OCI-LY1 (cell line): ENCODE measurements around the gene SLC32A1.

ENCODE experiments used
- H2AFZ ChIP-seq: fragments of 200-600 bp; sonication (generic), shearing (Covaris generic); 2 replicates; pipeline ENCODE4 v1.6.0; 2014; ENCODE audit warnings: antibody characterized with exemption, mild to moderate bottlenecking, low read length
- H3F3A ChIP-seq: fragments of 200-600 bp; sonication (generic), shearing (Covaris generic); 2 replicates; pipeline ENCODE4 v1.6.0; 2014; ENCODE audit warnings: mild to moderate bottlenecking, antibody characterized with exemption, low read length, moderate library complexity; ENCODE audit not compliant: insufficient read depth
- H3K27ac ChIP-seq: fragments of 200-600 bp; sonication (generic); 2 replicates; pipeline ENCODE4 v1.5.1; 2014; ENCODE audit warnings: low read length, mixed run types, mild to moderate bottlenecking, low read depth; ENCODE audit not compliant: poor library complexity, severe bottlenecking
- H3K27me3 ChIP-seq: fragments of 200-600 bp; sonication (generic); 2 replicates; pipeline ENCODE4 v1.6.0; 2014; ENCODE audit warnings: antibody characterized with exemption, mild to moderate bottlenecking, low read length, moderate library complexity; ENCODE audit not compliant: insufficient read depth
- H3K36me3 ChIP-seq: fragments of 200-600 bp; sonication (generic); 2 replicates; pipeline ENCODE4 v1.6.1; 2014; ENCODE audit warnings: mild to moderate bottlenecking, antibody characterized with exemption, low read length, moderate library complexity, mixed read lengths; ENCODE audit not compliant: insufficient read depth
- H3K4me1 ChIP-seq: fragments of 200-600 bp; sonication (generic); 2 replicates; pipeline ENCODE4 v1.5.1; 2014; ENCODE audit warnings: mild to moderate bottlenecking, low read length, moderate library complexity; ENCODE audit not compliant: insufficient read depth, severe bottlenecking
- H3K4me2 ChIP-seq: fragments of 200-600 bp; sonication (generic), shearing (Covaris generic); 2 replicates; pipeline ENCODE4 v1.6.1; 2014; ENCODE audit warnings: low read length
- H3K4me3 ChIP-seq: fragments of 200-600 bp; sonication (generic); 2 replicates; pipeline ENCODE4 v1.5.1; 2014; ENCODE audit warnings: low read length, low read depth, mild to moderate bottlenecking, mixed read lengths; ENCODE audit not compliant: poor library complexity, severe bottlenecking
- H3K79me2 ChIP-seq: fragments of 200-600 bp; shearing (Covaris generic); 2 replicates; pipeline ENCODE4 v1.6.1; 2016; ENCODE audit warnings: mixed run types, low read length, mixed read lengths; ENCODE audit not compliant: insufficient read depth
- H3K9ac ChIP-seq: fragments of 200-600 bp; sonication (generic), shearing (Covaris generic); 2 replicates; pipeline ENCODE4 v1.6.1; 2014; ENCODE audit warnings: mild to moderate bottlenecking, low read length, mixed read lengths
- H3K9me2 ChIP-seq: fragments of 200-600 bp; sonication (generic), shearing (Covaris generic); 2 replicates; pipeline ENCODE4 v1.6.1; 2014; ENCODE audit warnings: low read depth, mild to moderate bottlenecking, low read length, mixed read lengths
- H3K9me3 ChIP-seq: fragments of 200-600 bp; shearing (Covaris generic); 2 replicates; pipeline ENCODE4 v1.6.1; 2014; ENCODE audit warnings: low read length, mixed read lengths
- H4K20me1 ChIP-seq: fragments of 200-600 bp; sonication (generic), shearing (Covaris generic); 2 replicates; pipeline ENCODE4 v1.6.0; 2016; ENCODE audit warnings: mild to moderate bottlenecking, low read length; ENCODE audit not compliant: insufficient read depth
- EZH2 ChIP-seq: fragments of 200-600 bp; sonication (generic), shearing (Covaris generic); IDR thresholded peaks from 2 replicates; pipeline ENCODE4 v1.8.0; 2017; ENCODE audit warnings: borderline replicate concordance, mixed run types, mild to moderate bottlenecking, antibody characterized with exemption, low read length, moderate library complexity, mixed read lengths
- TF ChIP-seq, protein P1 (sequence below): fragments of 200-600 bp; sonication (generic), shearing (Covaris generic); IDR thresholded peaks from 2 replicates; pipeline ENCODE4 v1.5.1; 2017; ENCODE audit warnings: mild to moderate bottlenecking, antibody characterized with exemption, low read length, moderate library complexity, mixed read lengths

The SLC32A1 gene

DNA sequence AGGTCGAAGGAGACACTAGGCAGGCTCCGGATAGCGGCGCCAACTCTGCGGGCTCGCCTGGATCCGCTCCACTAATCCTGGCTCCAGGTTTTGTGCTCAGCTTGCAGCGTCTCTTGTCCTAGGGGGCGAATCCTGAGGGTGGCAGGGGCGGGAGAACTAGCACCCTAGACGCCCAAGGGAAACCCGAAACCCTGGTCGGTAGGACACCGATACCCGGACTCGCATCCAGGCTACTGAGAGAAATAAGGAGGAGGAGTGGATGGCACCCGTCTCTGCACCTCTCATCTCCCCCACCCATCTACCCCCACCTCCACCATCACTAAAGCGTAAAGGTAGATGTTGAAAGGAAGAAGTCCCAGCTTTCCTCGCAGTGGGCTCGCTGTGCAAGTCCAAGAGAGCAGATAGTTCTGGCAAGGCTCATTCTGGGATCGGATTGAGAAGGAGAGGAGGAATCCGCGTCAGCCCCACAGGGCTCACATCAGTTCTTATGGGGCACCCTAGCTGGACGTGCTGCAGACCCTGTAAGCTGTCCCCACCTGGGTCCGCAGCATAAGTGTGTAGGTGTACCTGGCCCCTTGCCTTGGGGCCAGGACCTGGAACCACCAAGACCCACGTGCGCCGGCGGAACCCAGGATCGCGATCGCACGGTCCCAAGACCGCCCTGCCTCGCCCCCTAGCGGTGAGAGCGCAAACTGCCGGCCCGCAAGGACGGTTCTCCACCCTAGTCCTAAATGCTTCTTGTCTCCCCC lies 6.9 kb downstream of the SLC32A1 start:
- Histone ChIP-seq H3K9me3 (no peaks in the 10 kb centered on the region), H3K4me3 (peak overlapping the region; percentile 71), H4K20me1 (no peaks in the 10 kb centered on the region), H3K4me2 (peak overlapping the region; percentile 100), H3K36me3 (no peaks in the 10 kb centered on the region), H3K27me3 (peaks cover 6% of the 10 kb centered on the region; the same call in 1 of the 2 replicates), H3K79me2 (no peaks in the 10 kb centered on the region), H3K27ac (no peak overlapping the region), H3K9ac (peak overlapping the region; percentile 65), H2AFZ (peak overlapping the region; percentile 81), H3F3A (no peaks in the 10 kb centered on the region), H3K4me1 (peaks cover 9% of the 10 kb centered on the region), H3K9me2 (no peaks in the 10 kb centered on the region)
- TF ChIP-seq, protein P1, sequence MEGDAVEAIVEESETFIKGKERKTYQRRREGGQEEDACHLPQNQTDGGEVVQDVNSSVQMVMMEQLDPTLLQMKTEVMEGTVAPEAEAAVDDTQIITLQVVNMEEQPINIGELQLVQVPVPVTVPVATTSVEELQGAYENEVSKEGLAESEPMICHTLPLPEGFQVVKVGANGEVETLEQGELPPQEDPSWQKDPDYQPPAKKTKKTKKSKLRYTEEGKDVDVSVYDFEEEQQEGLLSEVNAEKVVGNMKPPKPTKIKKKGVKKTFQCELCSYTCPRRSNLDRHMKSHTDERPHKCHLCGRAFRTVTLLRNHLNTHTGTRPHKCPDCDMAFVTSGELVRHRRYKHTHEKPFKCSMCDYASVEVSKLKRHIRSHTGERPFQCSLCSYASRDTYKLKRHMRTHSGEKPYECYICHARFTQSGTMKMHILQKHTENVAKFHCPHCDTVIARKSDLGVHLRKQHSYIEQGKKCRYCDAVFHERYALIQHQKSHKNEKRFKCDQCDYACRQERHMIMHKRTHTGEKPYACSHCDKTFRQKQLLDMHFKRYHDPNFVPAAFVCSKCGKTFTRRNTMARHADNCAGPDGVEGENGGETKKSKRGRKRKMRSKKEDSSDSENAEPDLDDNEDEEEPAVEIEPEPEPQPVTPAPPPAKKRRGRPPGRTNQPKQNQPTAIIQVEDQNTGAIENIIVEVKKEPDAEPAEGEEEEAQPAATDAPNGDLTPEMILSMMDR: peak; percentile 98
- no peak for TF ChIP-seq EZH2

DNA sequence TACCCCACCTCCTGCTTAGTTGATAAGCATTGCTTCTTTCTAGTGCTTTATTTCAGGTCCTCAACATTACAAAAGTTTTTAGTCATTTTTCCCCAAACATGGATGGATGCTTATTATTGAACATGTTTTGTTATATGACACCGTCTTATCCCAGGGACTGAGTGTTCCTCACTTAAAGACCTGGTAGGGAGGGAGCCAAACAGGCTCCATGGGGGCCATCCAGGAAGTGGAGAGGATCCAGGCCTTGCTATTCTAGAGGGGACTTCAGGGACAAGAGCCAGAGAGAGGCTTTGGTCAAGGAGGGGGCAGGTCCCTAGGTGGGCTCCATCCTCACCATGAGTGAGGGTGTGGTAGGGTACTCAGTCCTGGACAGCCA lies 7.4 kb downstream of the SLC32A1 start:
- Histone ChIP-seq H3K79me2 (no peaks in the 10 kb centered on the region), H3K9me3 (no peaks in the 10 kb centered on the region), H2AFZ (no peak overlapping the region), H3K27me3 (peaks cover 6% of the 10 kb centered on the region; the same call in 1 of the 2 replicates), H4K20me1 (no peaks in the 10 kb centered on the region), H3K4me1 (peaks cover 9% of the 10 kb centered on the region), H3K9me2 (no peaks in the 10 kb centered on the region), H3K4me2 (peak overlapping the region; percentile 100), H3K27ac (no peak overlapping the region), H3K4me3 (peak overlapping the region; percentile 71), H3K36me3 (no peaks in the 10 kb centered on the region), H3F3A (no peaks in the 10 kb centered on the region), H3K9ac (no peak overlapping the region; the same call in 1 of the 2 replicates)
- TF ChIP-seq, protein P1: no peak; the same call in 1 of the 2 replicates
- no peak for TF ChIP-seq EZH2

DNA sequence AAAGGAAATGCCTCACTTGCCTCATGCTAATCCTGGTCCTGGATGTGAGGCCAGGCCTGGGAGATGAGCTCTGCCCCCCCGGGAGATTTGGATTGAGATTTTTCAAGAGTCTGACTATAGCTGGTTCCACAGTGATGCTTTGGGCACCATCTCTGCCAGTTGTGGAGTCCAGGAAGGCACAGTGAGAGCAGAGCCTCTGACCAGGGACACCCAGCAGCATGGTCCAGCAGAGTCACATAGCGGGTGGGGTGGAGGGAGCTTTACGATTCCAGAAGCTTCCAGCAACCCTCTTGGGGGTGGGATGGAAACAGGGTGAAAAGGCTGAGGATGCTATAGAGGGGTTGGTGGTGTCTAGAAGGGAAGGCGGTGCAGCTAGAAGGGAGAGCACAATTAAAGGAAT lies 8.7 kb downstream of the SLC32A1 start:
- Histone ChIP-seq H3K79me2 (no peaks in the 10 kb centered on the region), H3K4me3 (no peak overlapping the region), H3K9me2 (no peaks in the 10 kb centered on the region), H3F3A (no peaks in the 10 kb centered on the region), H4K20me1 (no peaks in the 10 kb centered on the region), H3K36me3 (no peaks in the 10 kb centered on the region), H2AFZ (no peak overlapping the region), H3K9me3 (no peaks in the 10 kb centered on the region), H3K27me3 (peaks cover 6% of the 10 kb centered on the region; the same call in 1 of the 2 replicates), H3K4me2 (no peak overlapping the region), H3K27ac (no peak overlapping the region), H3K4me1 (peaks cover 9% of the 10 kb centered on the region), H3K9ac (no peak overlapping the region)
- TF ChIP-seq EZH2: no peak
- TF ChIP-seq, protein P1: no peak
